GM21360 (cell line): ENCODE data around the gene MT1B.

Experiments used
- ATAC-seq: cut with Tn5 transposase; IDR thresholded peaks from one replicate; pipeline ENCODE4 v1.9.1; 2021; ENCODE audit warnings: mild to moderate bottlenecking, moderate library complexity; ENCODE audit not compliant: unreplicated experiment

The MT1B gene

DNA sequence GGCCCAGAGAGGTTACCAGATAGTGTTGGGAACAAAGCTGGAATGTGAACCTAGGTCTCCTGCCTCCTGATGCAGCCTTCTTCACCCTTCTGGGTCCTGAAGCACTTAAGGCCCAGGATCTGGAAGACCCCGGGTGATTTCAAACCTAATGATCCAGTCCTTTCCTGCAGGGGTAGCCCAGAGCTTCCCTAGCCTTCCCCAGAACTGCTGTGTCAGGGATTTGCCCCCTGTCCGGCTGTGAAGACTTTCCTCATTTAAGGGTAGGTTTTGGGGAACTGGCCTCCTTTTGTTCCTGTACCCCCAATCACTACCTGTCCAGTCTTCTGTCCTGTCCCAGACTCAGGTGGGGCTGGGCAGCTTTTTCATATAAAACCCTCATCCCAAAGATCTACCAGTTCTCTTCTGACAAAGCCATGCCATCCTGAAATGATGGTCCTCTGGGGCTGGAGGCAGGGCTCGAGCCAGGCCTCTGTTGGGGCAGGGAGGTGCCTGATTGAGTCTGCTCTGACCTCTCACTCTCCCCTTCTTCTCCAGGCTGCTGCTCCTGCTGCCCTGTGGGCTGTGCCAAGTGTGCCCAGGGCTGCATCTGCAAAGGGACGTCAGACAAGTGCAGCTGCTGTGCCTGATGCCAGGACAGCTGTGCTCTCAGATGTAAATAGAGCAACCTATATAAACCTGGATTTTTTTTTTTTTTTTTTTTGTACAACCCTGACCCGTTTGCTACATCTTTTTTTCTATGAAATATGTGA, 31.9 kb downstream of the MT1B start:
- ATAC-seq, result no peak

DNA sequence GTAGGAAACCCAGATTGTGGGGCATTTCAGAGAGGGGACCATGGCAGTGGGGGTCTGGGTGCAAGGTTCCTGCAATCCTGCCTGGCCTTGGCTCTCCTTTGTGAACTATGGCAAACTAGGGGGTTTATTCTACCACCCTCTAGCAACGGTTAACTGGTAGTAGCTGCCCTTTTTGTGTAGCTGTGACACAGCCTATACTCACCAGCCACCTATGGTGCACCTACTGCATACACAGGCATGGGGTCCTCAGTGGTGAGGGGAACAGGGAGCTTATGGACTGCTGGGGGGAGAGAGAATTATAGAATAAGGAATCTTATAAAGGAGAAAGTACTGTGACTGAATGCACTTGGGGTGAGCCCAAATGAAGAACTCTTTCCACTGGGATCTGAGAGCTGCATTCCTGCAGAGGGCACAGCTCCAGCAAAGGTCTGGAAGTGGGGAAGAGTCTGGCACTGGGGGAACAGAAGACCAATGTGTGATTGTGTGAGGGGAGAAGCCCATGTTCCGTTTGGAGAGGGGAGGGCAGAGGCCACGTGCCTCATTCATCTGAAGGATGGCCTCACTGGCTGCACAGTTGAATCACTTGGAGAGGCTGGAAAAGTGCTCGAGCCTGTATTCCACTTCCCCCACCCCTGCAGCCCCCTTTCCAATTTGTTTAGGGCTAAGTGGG, 32.7 kb downstream of the MT1B start:
- ATAC-seq, result no peak

DNA sequence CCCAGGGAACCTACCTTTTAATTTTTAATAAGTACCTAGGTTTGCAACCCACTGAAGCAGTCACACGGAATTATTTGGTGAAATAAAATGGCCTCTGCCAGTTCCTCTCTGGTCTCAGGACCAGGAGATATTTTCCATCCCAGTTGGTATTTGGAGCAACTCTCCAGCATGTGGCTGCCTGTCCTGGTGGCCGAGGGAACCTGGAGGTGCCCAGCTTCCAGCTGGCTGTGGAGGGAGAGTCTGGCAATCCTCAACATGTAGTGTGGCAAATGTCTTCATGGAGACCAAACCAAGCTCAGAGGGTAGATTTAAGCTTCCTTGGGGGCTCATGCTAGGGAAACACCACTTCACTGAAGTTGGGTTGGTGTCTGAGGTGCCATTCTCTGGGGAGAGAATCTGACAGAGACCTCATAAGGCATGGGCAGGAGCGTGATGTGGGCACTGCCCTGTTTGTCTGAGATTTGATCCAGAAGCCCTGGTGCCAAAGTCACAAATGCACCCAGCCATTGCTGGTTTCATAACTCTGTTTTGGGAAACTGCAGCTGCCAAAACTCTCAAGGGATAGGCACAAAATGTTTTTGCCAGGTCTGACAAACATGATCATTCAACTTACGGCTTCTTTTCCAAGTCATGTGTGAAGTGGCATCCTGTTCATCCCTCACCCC, 33.4 kb downstream of the MT1B start:
- ATAC-seq, result no peak

DNA sequence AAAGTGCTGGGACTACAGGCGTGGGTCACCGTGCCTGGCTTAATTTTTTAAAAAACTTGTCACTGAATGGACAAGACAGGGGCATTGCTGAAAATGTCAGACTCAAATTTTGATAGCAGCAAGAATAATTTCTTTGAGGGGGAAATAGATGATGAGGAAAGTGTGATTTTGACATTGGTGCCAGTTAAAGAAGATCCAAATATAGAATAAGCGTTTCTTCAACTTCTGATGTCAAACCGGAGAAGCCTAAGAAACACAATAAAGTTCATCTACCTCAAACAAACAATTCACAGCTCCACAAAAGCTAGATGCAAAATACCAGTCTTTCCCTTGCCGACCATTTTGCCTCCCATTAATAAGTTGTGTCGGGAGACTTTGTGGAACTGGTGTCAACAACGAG, 35.1 kb downstream of the MT1B start:
- ATAC-seq, result no peak

DNA sequence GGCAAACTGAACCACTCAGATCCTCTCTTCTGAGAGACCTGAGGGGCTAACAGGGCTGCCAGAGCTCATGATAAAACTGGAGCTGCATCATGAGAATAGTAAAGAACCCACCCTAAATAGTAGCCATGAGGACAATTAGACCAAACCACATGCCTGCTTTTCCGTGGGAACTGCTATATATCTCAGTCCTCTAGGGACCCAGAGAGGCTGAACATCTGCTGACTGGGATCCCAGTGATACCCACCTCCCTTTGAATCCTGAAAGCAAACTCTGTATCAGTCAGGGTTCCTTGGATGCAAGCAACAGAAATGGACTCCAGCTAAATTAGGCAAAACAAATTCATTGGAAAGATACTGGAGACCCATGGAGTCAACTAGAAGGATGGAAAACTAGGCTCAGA, 37.1 kb downstream of the MT1B start:
- no peak for ATAC-seq

DNA sequence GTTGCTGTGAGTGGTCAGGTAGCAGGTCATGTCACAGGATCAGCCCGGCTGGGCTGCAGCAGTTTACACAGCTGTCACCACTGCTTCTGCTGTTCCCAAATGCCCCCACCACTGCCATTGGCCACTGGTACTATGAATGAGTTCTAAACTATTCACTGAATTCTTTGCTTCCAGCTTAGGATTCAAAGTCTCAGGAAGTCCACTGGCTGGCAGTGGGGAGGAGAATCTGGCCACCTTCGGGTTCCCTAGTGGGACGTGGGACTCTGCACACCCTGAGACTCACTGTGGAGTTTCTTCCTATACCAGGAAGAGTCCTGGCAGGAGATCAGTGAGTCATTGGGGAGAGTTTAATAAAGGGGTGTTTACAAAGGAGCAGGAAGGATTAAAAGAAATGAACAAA, 37.5 kb downstream of the MT1B start:
- ATAC-seq, result no peak

DNA sequence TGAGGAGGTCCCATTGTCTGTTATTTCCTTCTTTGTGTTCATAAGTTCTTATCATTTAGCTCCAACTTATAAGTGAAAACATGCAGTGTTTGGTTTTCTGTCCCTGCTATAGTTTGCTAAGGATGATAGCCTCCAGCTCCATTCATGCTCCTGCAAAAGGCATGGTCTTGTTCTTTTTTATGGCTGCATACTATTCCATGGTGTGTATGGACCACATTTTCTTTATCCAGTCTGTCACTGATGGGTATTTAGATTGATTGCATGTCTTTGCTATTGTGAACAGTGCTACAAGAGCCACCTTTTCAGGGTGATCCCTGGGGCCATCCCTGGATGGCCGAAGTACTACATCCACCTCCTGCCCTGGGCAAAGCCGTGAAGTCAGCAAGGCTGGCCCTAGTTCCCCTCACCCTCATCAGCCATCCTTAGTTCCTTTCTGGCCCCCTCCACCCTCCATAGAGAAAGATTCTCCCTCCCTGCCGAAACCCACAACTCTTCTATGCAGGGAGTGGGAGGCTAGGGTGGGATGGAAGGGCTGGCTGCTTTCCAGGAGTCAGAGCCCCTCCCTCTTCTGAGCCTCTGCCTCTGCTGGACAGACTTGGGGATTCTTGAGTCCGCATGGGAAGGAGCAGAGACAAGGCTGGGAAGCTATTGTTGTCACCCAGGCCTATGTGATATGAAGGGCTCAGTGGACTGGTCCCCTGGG, 38.9 kb downstream of the MT1B start:
- no peak for ATAC-seq

DNA sequence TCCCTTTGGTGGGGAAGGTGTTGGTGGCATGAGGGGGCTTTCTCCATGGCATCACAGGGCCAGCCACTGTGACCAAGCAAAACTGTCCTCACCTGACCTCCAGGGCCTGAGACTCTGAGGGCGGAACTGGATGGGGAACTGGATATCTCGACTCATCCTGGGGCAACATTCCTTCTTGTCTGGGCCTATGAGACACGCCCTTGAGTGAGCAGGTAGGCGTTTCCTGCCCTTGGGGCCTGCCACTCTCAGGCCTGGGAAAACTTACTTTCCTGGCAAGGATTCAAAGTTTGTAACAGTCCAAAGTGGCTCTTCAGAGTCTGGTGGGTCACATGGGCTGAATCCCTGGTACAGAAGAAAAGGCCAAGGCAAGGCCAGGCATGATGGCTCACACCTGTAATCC, 40.2 kb downstream of the MT1B start:
- no peak for ATAC-seq

DNA sequence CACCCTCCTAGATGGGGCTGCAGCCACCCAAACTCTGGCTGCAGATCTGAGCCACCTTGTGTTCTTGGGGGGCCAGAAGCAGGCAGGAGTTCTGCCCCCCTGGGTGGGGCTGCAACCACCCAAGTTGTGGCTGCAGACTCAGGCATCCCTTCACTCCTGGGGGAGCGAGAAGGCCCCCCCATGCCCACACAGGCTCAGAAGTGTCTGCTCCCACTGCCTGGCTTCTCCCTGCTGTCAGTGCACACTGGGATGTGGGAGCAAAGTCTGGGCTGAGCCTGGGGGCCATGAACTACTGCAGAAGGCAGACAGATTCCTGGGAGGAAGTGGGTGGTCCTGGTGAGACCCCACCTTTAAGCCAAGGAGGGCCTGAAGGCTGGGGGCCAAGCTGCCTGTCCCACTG, 43.6 kb downstream of the MT1B start:
- ATAC-seq, result no peak

DNA sequence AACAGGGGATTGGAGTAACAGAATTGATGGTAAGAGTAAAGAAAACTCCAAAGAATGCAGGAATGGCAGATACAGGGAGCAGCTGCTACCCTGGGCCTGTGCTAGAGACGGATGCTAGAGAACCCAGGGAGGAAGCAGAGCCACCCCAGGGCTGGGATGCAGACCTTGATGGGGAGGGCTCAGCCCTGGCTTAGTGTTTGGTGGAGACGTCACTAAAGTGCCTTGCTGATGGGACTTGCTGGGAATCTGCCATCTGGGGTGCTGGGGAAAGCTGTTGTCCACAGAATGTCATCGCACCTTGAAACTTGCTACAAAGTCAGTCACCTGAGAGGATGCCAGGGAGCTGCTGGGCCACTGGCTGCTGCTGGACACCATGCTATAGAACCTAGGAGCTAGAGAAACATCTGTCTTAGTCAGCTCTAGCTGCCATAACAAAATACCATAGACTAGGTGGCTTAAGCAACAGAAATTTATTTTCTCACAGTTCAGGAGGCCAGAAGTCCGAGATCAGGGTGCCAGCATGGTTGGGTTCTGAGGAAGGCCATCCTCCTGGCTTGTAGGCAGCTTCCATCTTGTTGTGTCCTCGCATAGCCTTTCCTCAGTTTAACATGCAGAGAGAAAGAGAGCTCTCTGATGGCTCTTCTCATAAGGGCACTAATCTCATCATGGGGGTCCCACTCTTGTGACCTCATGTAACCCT, 45.9 kb downstream of the MT1B start:
- ATAC-seq, result no peak

DNA sequence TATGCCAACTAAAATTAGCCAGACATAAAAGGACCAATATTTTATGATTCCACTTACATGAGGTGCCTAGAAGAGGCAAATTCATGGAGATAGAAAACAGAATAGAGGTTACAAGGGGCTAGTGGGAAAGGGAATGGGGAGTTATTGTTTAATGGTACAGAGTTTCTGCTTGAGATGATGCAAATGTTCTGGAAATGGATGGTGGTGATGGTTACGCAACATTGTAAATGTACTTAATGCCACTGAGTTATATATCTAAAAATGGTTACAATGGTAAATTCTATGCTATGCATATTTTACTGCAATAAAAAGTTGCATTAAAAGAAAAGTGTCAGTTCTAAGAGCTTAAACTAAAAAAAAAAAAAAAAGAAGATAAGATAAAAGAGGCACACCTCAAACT, 48.5 kb downstream of the MT1B start:
- ATAC-seq, result no peak

DNA sequence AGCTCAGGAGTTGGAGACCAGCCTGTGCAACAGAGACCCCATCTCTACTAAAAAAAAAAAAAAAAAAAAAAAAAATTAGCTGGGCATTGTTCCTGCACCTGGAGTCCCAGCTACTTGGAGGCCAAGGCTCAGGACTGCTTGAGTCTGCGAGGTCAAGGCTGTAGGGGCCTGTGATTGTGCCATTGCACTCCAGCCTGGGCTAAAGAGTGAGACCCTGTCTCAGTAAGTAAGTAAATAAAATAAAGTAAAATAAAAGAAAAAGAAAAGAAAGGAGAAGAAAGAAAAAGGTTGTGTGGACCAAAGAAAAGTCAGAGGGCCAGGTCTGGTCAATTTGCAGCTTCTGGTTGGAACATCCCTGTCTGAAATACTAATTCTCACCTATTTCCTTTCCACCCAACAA, 48.9 kb downstream of the MT1B start:
- ATAC-seq, result no peak

DNA sequence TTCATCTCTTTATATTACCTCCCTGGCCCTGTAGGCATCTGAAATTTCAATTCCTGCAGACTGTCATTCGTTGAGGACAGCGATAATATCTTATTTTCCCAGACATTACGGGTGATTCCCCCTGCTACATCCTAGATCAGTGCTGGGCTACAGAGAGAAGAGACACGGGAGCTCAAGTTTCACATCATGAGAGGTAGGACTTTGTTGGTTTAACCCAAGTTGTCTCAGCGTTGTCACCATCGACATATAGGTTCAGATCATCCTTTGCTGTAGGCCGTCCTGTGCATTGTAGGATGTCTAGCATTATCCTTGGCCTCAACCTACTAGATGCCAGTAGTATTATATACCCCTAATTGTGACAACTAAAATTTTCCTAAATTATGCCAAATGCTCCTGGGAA, 49.8 kb downstream of the MT1B start:
- ATAC-seq, result no peak
